Common myeloid progenitor, CD34-positive (primary cell): Measurements from ENCODE around the gene PPAN.

Experiments
- CTCF ChIA-PET: fragments of 350-600 bp; sonication (Branson Sonifier 250); formaldehyde crosslinking; loops from one replicate; lab custom pipeline; 2021; ENCODE audit warnings: antibody characterized with exemption; lab: Charles Lee
- POLR2A ChIA-PET: fragments of 350-600 bp; sonication (Branson Sonifier 250); formaldehyde crosslinking; loops from one replicate; lab custom pipeline; 2021; ENCODE audit warnings: antibody characterized with exemption; lab: Charles Lee
- DNase-seq, 3 donors: peaks; one replicate each; pipeline versions ENCODE4 v3.0.0 to v3.0.0-alpha.2; 2013
- H3K27ac ChIP-seq, 2 experiments: 1 replicate in 1 of 2; 2 replicates in 1 of 2; pipeline ENCODE4 v1.7.0; 2013; ENCODE audit warnings: inconsistent platforms in 2 of 2, low read length in 2 of 2, mild to moderate bottlenecking in 2 of 2, low read depth in 1 of 2, moderate library complexity in 1 of 2; ENCODE audit not compliant: severe bottlenecking in 2 of 2, insufficient read depth in 1 of 2, poor library complexity in 1 of 2
- H3K27me3 ChIP-seq, 5 experiments: replicated peaks in 2 of 5; 1 replicate in 3 of 5; 2 replicates in 2 of 5; pipeline versions ENCODE4 v1.6.1 to v1.7.0; 2013; ENCODE audit warnings: low read length in 4 of 5, mild to moderate bottlenecking in 2 of 5, moderate library complexity in 2 of 5, inconsistent platforms in 1 of 5; ENCODE audit not compliant: insufficient read depth in 5 of 5, control insufficient read depth in 4 of 5
- H3K36me3 ChIP-seq, 4 experiments: 1 replicate in 2 of 4; 2 replicates in 2 of 4; pipeline versions ENCODE4 v1.6.1 to v1.7.0; 2013; ENCODE audit warnings: low read length in 3 of 4, control low read depth in 1 of 4, mild to moderate bottlenecking in 1 of 4; ENCODE audit not compliant: control insufficient read depth in 4 of 4, insufficient read depth in 4 of 4
- H3K4me1 ChIP-seq, 4 experiments: 1 replicate in 3 of 4; 2 replicates in 1 of 4; pipeline versions ENCODE4 v1.6.1 to v1.7.1; 2013; ENCODE audit warnings: low read length in 3 of 4, mild to moderate bottlenecking in 3 of 4, control low read depth in 1 of 4, inconsistent platforms in 1 of 4, moderate library complexity in 1 of 4; ENCODE audit not compliant: control insufficient read depth in 4 of 4, insufficient read depth in 4 of 4; ENCODE audit errors: control extremely low read depth in 1 of 4
- H3K4me3 ChIP-seq, 7 experiments: 1 replicate in 4 of 7; 2 replicates in 3 of 7; pipeline versions ENCODE4 v1.5.1 to v1.7.0; 2013; ENCODE audit warnings: mild to moderate bottlenecking in 7 of 7, low read length in 6 of 7, moderate library complexity in 6 of 7, inconsistent platforms in 2 of 7, low read depth in 2 of 7, control low read depth in 1 of 7; ENCODE audit not compliant: insufficient read depth in 4 of 7, control insufficient read depth in 1 of 7; ENCODE audit errors: extremely low read depth in 1 of 7
- H3K9me3 ChIP-seq, 5 experiments: 1 replicate in 4 of 5; 2 replicates in 1 of 5; pipeline versions ENCODE4 v1.6.1 to v1.7.1; 2013; ENCODE audit warnings: low read length in 4 of 5, mild to moderate bottlenecking in 2 of 5, inconsistent platforms in 1 of 5, low read depth in 1 of 5, moderate library complexity in 1 of 5; ENCODE audit not compliant: control insufficient read depth in 4 of 5, insufficient read depth in 2 of 5; ENCODE audit errors: control extremely low read depth in 1 of 5
- WGBS: methylation state at CpG from one replicate; pipeline ENCODE4 v1.1.5; 2013; ENCODE audit not compliant: insufficient coverage; 5-methylcytosine and 5-hydroxymethylcytosine counted together

The PPAN gene

DNA sequence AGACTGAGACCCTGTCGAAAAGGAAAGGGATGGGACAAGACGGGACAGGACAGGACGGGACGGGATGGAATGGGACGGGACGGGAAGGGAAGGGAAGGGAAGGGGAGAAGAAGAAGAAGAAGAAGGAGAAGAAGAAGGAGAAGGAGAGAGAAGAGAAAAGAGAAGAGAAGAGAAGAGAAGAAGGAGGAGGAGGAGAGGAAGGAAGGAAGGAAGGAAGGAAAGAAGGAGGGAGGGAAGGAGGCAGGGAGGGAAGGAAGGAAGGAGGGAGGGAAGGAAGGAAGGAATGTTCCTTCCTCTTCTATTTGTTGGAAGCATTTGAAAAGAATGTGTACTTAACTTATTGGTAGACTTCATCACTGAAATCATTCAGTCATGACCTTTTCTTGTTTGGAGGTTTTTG is 29.6 kb upstream of the PPAN start:
- H3K4me1 ChIP-seq, result no peaks in the 10 kb centered on the region
- ChIA-PET CTCF (no interaction called here), POLR2A (no interaction called here)
- WGBS, result 91% methylated on average over 6 of the region's 6 CpGs
- H3K27me3 ChIP-seq, result peaks cover 0 to 4% (median 0%) of the 10 kb centered on the region in 5 experiments
- no peaks in the 10 kb centered on the region for H3K36me3 ChIP-seq
- DNase-seq, result no peak
- H3K27ac ChIP-seq, result no peak overlapping the region
- H3K9me3 ChIP-seq, result peaks cover 0 to 11% (median 8%) of the 10 kb centered on the region in 5 experiments
- H3K4me3 ChIP-seq, result no peak overlapping the region

DNA sequence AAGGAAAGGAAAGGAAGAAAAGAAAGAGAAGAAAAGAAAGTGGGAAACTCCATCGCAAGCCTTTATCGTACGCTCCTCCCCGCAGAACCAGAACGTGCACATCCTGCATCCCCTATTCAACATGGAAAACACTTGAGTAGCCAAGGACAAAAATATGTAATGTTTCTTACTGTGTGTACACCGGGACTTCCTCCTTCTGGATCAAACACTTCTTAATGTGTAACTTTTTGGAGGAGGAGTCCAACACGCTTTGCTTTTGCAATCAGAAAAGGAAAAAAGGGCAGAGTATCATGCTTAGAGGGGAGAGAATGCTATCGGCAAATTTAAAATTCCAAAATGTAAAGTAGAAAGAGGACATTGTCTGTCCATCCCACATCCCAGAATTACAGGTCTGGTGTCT is 27.8 kb upstream of the PPAN start:
- peaks cover 0 to 11% (median 8%) of the 10 kb centered on the region in 5 experiments for H3K9me3 ChIP-seq
- no peak overlapping the region for H3K4me3 ChIP-seq
- ChIA-PET POLR2A (no interaction called here), CTCF (no interaction called here)
- no peak overlapping the region for H3K27ac ChIP-seq
- H3K4me1 ChIP-seq, result no peaks in the 10 kb centered on the region
- WGBS, result 91% methylated on average over 4 of the region's 8 CpGs
- H3K27me3 ChIP-seq, result peaks cover 0 to 5% (median 0%) of the 10 kb centered on the region in 5 experiments
- H3K36me3 ChIP-seq, result no peaks in the 10 kb centered on the region
- DNase-seq, result no peak

DNA sequence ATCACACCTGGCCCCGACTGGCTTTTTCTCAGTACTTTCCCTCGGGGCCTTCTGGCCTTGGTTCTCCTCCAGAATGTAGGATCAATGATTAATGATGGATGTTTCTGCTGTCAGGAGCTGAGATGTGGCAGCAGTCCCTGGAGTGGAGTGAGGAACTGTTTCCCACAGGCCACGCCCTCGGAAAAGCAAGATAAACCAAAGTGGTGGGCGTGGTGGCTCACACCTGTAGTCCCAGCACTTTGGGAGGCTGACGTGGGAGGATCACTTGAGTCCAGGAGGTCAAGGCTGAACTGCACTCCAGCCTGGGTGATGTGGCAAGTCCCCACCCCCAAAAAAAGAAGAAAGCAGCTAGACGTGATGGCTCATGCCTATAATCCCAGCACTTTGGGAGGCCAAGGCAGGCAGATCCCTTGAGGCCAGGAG is 27.1 kb upstream of the PPAN start:
- no peak for DNase-seq
- Histone ChIP-seq H3K36me3 (no peaks in the 10 kb centered on the region), H3K27ac (no peak overlapping the region), H3K9me3 (peaks cover 0 to 6% (median 3%) of the 10 kb centered on the region in 5 experiments), H3K27me3 (peaks cover 0 to 5% (median 0%) of the 10 kb centered on the region in 5 experiments), H3K4me1 (no peaks in the 10 kb centered on the region), H3K4me3 (no peak overlapping the region)
- WGBS, result 96% methylated on average over 6 of the region's 7 CpGs
- ChIA-PET POLR2A (no interaction called here), CTCF (no interaction called here)

DNA sequence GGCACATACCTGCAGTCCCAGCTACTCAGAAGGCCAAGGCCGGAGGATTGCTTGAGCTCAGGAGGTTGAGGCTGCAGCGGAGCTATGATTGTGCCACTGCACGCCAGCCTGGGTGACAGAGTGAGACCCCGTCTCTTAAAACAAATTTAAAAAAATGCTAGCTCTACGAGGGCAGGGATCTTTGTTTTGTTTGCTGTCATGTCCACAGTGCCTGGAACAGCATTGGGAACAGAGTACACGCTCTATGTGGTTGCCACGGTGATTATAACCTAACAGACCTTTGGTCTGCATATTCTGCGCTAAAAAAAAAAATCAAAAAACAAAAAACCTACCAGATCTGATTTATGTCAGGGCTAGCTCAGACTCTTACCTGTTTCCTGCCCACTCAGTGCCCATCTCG is 22.3 kb upstream of the PPAN start:
- Histone ChIP-seq H3K4me3 (no peak overlapping the region), H3K9me3 (no peaks in the 10 kb centered on the region), H3K27me3 (peaks cover 0 to 2% (median 0%) of the 10 kb centered on the region in 5 experiments), H3K4me1 (peaks cover 0 to 17% (median 7%) of the 10 kb centered on the region in 4 experiments), H3K36me3 (peaks cover 0 to under 1% (median 0%) of the 10 kb centered on the region in 4 experiments), H3K27ac (no peak overlapping the region)
- no peak for DNase-seq
- ChIA-PET POLR2A (no interaction called here), CTCF (interaction anchor here (0.8 to 1.1 kb wide), 2 partner anchors 20 to 152 kb away, joined by 3 read pairs; no protein-coding TSS in a partner anchor)
- WGBS, result 82% methylated on average over 8 of the region's 9 CpGs

DNA sequence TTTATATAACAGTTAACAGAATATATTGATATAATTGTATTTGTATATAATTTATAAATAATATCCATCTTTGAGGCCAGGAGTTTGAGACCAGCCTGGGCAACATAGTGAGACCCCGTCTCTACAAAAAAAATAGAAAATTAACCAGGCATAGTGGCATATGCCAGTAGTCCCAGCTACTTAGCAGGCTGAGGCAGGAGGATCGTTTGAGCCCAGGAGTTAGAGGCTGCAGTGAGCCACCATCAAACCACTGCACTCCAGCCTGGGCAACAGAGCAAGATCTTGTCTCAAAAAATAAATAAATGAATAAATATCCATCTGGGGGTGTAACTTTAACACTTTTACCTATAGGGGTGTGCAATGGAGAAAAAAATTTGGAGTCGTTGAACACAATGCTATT is 21.4 kb upstream of the PPAN start:
- WGBS, result 84% methylated on average over 3 of the region's 3 CpGs
- Histone ChIP-seq H3K27ac (no peak overlapping the region), H3K27me3 (peaks cover 0 to 2% (median 0%) of the 10 kb centered on the region in 5 experiments), H3K36me3 (peaks cover 0 to 9% (median 7%) of the 10 kb centered on the region in 4 experiments), H3K9me3 (no peaks in the 10 kb centered on the region), H3K4me3 (no peak overlapping the region), H3K4me1 (peaks cover 0 to 17% (median 7%) of the 10 kb centered on the region in 4 experiments)
- no peak for DNase-seq
- CTCF ChIA-PET, result no interaction called here
- POLR2A ChIA-PET, result no interaction called here

DNA sequence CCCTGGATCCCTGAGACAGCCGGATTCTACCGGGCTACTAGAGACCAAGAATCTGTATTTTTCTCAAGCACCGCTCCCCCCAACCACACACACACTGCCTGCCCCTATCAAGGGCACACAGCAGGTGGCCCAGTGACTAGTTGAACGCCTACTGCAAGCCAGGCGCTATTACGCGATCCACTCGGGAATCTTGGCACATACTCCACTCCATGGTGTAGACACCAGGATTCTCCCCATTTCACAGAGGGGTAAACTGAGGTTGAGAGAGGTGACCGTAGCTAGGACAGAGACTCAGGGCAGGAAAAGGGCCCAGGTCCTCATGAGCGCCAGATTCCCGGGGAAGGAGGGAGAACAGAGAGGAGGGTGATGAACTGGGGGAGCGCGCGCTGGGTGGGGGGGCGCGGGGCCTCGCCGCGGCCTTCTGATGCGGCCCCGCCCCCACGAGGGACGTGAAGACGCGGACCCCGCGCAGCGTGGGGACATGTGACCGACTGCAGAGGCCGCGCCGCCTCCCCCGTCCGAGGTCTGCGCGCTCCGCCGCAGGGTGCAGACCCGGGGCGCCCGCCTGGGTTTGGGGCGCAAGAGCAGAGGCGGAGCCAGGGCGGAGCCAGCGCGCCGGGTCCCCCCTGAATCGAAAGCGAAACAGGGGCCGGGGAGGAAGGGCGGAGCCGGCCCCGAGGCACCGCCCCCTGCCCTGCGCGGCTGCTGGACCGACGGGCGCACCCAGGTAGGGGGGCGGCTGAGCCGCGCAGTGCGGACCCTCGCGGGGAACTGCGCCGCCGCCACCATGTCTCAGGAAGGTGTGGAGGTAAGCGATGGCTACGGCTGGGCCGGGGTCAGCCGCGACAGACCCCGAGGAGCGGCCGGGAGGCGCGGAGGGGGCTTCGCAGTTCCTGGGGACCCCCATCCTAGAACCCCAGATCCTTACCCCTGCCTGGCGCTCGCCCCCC is 20.2 kb upstream of the PPAN start, which contains the start of gene SHFL:
SHFL (plus strand) TSS at position 677 of the 950 bp plus-strand sequence; CDS start at position 788, 111 bp downstream.
- 7% methylated on average over 52 of the region's 81 CpGs for WGBS
- Histone ChIP-seq H3K9me3 (peaks cover 0 to 3% (median 0%) of the 10 kb centered on the region in 5 experiments), H3K4me1 (peaks cover 0 to 17% (median 7%) of the 10 kb centered on the region in 4 experiments), H3K27me3 (peaks cover 0 to 2% (median 0%) of the 10 kb centered on the region in 5 experiments), H3K27ac (peak within 1 kb of the TSS in 1 of 2 experiments; percentile 64), H3K4me3 (peak within 1 kb of the TSS; percentile 78 to 92 (median 87)), H3K36me3 (peaks cover 2 to 18% (median 14%) of the 10 kb centered on the region in 4 experiments)
- ChIA-PET CTCF (no interaction called here), POLR2A (no interaction called here)
- peak; percentile 81 to 90 (median 90) for DNase-seq
